Fibroblast of the aortic adventitia (primary cell): Measurements from ENCODE around the gene FAM181A. TPM values are rescaled to one million over a fixed set of nuclear protein-coding genes. Genes with fewer than 3 reads are reported as not detected.

Experiments
- DNase-seq: peaks from one replicate; pipeline ENCODE4 v3.0.0-alpha.2; 2010; ENCODE audit warnings: low read depth
- H3K4me3 ChIP-seq: 2 replicates; pipeline ENCODE4 v1.5.1; 2011; ENCODE audit warnings: low read depth, mild to moderate bottlenecking, control low read depth, low read length, moderate library complexity
- total RNA-seq: library from RNA; depleted of rRNA; stranded (reverse); fragments of >200 nt; gene quantifications from 2 replicates; pipeline ENCODE4 v1.2.3, GENCODE V29; 2012; ENCODE audit warnings: low replicate concordance
- TF ChIP-seq, protein P1 (sequence below): IDR thresholded peaks from 2 replicates; pipeline ENCODE4 v1.5.1; 2011; ENCODE audit warnings: mild to moderate bottlenecking, low read length, control low read depth, inconsistent platforms; ENCODE audit not compliant: insufficient read depth

FAM181A gene
- total RNA-seq, 1 donor, result not detected

DNA sequence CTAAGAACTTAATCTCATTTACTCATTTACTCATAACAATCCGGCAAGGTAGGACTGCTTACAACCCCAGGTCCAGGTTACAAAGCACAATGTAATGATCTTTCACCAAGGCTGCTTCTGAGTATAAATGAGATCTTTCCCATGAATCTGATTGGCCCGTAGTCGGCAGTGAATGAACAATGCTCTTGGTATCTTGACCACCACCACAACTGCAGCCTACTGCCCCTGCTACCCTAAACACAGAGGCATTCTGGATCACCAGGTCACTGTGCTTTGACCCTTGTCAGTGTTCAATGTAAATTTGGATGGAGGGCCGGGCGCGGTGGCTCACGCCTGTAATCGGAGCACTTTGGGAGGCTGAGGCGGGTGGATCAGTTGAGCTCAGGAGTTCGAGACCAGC is 15.9 kb downstream of the FAM181A start:
- DNase-seq, result no peak
- TF ChIP-seq, protein P1, sequence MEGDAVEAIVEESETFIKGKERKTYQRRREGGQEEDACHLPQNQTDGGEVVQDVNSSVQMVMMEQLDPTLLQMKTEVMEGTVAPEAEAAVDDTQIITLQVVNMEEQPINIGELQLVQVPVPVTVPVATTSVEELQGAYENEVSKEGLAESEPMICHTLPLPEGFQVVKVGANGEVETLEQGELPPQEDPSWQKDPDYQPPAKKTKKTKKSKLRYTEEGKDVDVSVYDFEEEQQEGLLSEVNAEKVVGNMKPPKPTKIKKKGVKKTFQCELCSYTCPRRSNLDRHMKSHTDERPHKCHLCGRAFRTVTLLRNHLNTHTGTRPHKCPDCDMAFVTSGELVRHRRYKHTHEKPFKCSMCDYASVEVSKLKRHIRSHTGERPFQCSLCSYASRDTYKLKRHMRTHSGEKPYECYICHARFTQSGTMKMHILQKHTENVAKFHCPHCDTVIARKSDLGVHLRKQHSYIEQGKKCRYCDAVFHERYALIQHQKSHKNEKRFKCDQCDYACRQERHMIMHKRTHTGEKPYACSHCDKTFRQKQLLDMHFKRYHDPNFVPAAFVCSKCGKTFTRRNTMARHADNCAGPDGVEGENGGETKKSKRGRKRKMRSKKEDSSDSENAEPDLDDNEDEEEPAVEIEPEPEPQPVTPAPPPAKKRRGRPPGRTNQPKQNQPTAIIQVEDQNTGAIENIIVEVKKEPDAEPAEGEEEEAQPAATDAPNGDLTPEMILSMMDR, result no peak
- no peak overlapping the region for H3K4me3 ChIP-seq

DNA sequence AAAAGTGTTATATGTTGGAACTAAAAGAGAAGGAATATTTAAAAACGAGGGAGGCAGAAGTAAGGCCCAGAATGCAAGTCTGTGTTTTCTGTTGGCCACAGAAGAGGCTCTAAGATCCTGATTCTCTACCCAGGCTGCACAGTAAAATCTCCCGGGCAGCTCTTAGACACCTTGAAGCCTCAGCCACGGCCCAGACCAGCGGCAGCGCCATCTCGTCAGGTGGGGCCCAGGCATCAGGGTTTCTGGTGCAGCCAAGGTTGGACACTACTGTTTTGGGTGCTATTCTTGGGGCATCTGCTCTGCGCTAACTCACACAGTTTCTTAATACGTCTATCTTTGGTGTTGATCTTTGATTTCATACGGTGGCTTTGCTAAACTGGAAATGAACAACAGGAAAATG is 16.8 kb downstream of the FAM181A start:
- no peak overlapping the region for H3K4me3 ChIP-seq
- no peak for DNase-seq
- TF ChIP-seq, protein P1, result no peak

DNA sequence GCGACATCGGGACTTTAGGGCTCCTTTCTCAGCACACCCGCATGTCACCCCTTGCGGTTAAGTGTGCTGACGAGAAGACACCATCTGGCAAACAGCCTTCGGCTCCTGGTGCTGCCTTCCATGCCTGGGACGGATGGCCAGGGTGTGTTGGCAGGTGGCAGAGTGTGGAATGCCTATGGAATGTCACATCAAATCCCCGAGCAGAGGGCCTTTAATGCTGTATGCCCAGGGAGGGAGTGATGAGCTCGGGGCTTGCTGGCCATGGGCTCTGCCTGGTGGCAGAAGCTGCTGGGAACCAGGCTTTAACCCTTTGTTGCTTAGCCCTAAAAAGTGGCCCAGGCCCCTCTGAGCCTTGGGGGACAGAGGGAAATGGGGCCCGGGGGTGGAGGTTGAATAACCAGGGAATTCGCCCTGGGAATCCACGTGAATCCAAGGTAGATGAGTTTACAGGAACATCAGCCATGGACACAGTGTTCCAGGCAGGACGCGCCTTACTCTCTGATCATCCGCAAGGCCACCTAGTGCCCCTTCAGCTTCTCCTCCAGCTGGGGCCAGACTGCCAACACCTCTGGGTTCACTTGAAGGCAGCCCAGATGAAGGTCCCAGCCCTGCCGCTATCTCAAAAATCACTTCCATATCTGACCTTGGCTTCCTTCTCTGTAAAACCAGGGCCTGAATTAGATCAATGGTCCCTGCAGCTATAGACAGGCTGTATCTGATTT is 17.4 kb downstream of the FAM181A start:
- DNase-seq, result no peak
- TF ChIP-seq, protein P1, result no peak

DNA sequence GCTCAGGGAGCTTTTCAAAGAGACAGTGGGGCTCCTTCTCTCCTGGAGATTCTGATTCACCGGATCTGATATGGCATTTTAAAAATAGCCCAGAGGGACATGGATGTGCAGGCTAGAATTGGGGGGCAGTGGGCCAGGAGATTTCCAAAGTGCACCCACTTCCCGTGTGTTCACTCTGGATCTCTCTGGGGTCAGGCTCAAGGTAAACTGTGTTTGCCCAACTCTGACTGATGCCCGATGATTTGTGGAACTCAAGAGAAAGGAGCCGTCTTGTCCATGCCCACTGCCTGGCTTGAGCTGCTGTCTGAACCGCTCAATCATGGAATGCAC is 17.9 kb downstream of the FAM181A start:
- no peak overlapping the region for H3K4me3 ChIP-seq
- TF ChIP-seq, protein P1, result no peak
- DNase-seq, result no peak

More for the DNA sequence above, 17.4 kb downstream of the FAM181A start:
- no peak overlapping the region for H3K4me3 ChIP-seq

DNA sequence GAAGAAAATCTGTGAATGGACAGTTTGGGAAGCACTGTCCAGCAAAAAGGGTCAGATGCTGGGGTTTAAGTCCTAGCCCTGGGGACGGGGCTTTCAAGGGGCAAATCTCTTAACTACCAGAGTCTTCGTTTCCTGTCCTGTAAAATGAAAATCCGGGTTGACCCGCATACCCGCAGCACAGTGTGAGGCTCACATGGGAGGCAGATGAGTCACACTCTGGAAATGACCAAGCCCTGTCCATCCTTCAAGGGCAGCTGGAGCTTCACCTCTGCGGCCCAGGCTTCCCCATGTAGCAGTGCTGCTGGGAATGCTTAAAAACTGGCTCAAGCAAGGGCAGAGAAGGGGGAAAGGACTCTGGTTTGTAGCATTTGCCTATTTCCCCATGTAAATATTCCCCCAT is 19.0 kb downstream of the FAM181A start:
- DNase-seq, result no peak
- H3K4me3 ChIP-seq, result no peak overlapping the region
- TF ChIP-seq, protein P1, result no peak

DNA sequence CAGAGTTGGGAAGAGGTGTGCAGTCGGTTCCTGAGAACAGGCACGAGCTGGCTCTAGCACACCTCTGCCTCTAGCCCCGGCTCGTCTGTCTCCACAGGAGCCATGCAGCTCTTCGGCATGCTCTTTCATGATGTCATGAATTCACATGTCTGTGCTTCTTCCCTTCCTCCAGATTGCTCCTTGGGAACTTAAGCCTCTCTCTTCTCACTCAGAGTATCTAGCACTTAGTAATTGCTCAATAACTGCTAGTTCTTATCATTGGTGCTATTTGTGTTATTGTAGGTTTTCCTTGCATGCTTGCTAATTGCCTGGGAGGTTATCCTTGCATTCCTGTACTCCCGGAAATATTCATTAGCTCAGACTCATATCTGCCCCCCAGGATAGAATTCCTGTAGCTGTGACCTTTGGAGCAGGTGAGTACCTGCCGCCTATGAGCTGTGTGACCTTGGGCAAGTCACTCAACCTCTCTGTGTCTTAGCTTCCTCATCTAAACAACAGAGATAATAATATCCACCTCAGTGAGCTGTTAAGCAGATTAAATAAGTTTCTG is 19.5 kb downstream of the FAM181A start:
- no peak for DNase-seq
- no peak overlapping the region for H3K4me3 ChIP-seq
- TF ChIP-seq, protein P1, result no peak
